NCI-H1105 treated with DMSO at 0.1 percent for 48 hours (cell line): ENCODE data around the gene ORC6.
"Not testable (repeated sequence)": the region's sequence is repeated elsewhere in the genome, so short reads cannot be mapped to it uniquely, and the experiment has no call there.

Experiments
- DNase-seq: peaks from one replicate; lab custom pipeline; 2025; lab: John Stamatoyannopoulos, UW

The ORC6 gene

GRCh38 chr16:46689365-46690280 is at the start of gene ORC6:
TSS of gene ORC6 (plus strand) at chr16:46689659. CDS start at chr16:46689706, 47 bp downstream.
- DNase-seq, result peak; percentile 99

- DNase-seq, result no peak
Measured at GRCh38 chr16:46648656-46649055, 40.8 kb upstream of the ORC6 start.

GRCh38 chr16:46649588-46650253 is 39.7 kb upstream of the ORC6 start:
- DNase-seq, result no peak

GRCh38 chr16:46650254-46650623 is 39.2 kb upstream of the ORC6 start:
- no peak for DNase-seq

GRCh38 chr16:46651305-46651704 is 38.2 kb upstream of the ORC6 start:
- DNase-seq, result no peak

GRCh38 chr16:46658925-46659324 is 30.5 kb upstream of the ORC6 start:
- DNase-seq, result no peak

GRCh38 chr16:46662123-46662522 is 27.3 kb upstream of the ORC6 start:
- DNase-seq, result no peak

- DNase-seq, result peak; percentile 72
Measured at GRCh38 chr16:46673320-46674013, 16.0 kb upstream of the ORC6 start.

- DNase-seq, result not testable (repeated sequence)
Measured at GRCh38 chr16:46677943-46678342, 11.5 kb upstream of the ORC6 start.

GRCh38 chr16:46681867-46682266 is 7.6 kb upstream of the ORC6 start:
- not testable (repeated sequence) for DNase-seq

- no peak for DNase-seq
Measured at GRCh38 chr16:46686815-46687473, 2.5 kb upstream of the ORC6 start.

GRCh38 chr16:46687486-46687885 is 2.0 kb upstream of the ORC6 start:
- no peak for DNase-seq

- no peak for DNase-seq
Measured at GRCh38 chr16:46688101-46688653, 1.3 kb upstream of the ORC6 start.

- peak; percentile 99 for DNase-seq
Measured at GRCh38 chr16:46688654-46689364, 650 bp upstream of the ORC6 start, which contains the start of gene VPS35. TSS of gene VPS35 (minus strand) at chr16:46689178. CDS start at chr16:46689133, 45 bp downstream.

- DNase-seq, result no peak
Measured at GRCh38 chr16:46690281-46691178, 1.1 kb downstream of the ORC6 start.

- DNase-seq, result no peak
Measured at GRCh38 chr16:46691726-46692125, 2.3 kb downstream of the ORC6 start.

GRCh38 chr16:46693598-46693997 is 4.1 kb downstream of the ORC6 start:
- DNase-seq, result no peak

GRCh38 chr16:46695937-46696336 is 6.5 kb downstream of the ORC6 start:
- no peak for DNase-seq

GRCh38 chr16:46696957-46697356 is 7.5 kb downstream of the ORC6 start:
- DNase-seq, result no peak

GRCh38 chr16:46700048-46700447 is 10.6 kb downstream of the ORC6 start:
- DNase-seq, result no peak
